HG02642 (cell line): ENCODE results near the gene MDGA2.
"Not testable (repeated sequence)": the region's sequence is repeated elsewhere in the genome, so short reads cannot be mapped to it uniquely, and the experiment has no call there.

Experiments
- ATAC-seq: cut with Tn5 transposase; IDR thresholded peaks from one replicate; pipeline ENCODE4 v1.9.1; 2021; ENCODE audit warnings: mild to moderate bottlenecking; ENCODE audit not compliant: unreplicated experiment, poor library complexity

The MDGA2 gene

GRCh38 chr14:47626151-47627035 is 49.0 kb downstream of the MDGA2 start:
- ATAC-seq, result no peak

DNA sequence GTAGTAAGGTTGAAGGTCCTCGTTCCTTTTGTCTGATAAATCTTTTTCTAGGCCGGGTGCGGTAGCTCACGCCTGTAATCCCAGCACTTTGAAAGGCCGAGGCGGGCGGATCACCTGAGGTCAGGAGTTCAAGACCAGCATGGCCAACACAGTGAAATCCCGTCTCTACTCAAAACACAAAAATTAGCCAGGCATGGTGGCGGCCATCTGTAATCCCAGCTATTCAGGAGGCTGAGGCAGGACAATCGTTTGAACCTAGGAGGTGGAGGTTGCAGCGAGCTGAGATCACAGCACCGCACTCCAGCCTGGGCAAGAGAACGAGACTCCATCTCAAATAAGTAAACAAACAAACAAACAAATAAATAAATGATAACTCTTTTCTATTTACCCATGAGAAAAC is 51.3 kb downstream of the MDGA2 start:
- not testable (repeated sequence) for ATAC-seq

- ATAC-seq, result no peak
Observed at GRCh38 chr14:47619392-47619791, 56.0 kb downstream of the MDGA2 start.

DNA sequence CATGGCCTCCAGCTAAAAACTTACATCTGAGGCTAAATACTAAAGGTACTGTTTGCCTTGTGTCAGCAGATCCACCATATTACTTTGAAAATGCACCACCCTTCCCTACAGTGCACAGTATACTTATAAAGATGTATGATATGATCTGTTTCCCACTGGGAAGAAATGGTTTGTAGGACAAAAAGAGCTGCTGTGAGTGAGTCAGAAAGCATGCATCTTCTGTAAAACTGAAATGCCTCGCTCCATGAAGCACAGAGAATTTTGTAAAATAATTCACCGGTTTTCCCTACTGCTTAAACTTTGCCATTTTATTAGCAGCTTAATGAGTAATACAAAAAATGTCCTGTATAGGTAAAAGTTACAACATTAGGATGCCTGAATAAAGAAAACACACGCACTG is 68.8 kb downstream of the MDGA2 start:
- no peak for ATAC-seq

DNA sequence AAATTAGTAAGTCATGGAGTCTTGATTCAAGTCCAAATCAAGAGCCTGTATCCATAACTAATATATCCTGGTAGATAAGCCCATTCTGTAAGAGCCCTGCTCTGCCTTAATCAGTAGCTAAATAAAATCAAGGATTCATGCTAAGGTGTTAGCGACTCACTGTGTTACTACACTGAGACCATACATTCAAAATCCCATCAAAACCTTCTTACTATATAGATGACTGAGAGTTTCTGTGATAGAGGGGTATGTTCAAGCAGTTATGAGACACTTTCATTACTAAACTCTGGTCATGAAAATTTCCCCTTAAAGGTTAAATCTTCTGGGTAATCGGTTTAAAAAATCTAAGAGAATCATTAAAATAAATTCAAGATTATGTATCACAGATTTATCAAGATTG is 78.5 kb downstream of the MDGA2 start:
- ATAC-seq, result no peak

- ATAC-seq, result peak; percentile 91
Observed at GRCh38 chr14:47596232-47596631, 79.2 kb downstream of the MDGA2 start.

DNA sequence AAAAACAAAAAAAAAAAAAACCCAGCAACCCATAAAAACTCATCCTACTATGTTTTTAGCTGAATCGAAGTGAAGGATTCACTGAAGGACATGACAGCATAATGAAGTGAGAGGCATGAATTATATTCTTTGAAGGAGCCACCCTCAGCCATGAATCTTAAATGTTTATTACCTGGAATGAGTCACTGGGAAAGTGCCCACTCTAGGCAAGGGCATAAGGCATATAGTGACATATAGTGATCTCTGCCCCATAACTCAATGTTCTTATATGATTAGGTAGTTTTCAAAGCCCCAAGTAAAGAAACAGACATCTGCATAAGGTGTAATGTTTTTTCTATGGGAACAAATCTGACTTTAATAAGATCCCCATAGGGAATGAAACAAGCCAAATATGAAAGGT is 79.9 kb downstream of the MDGA2 start:
- ATAC-seq, result no peak

DNA sequence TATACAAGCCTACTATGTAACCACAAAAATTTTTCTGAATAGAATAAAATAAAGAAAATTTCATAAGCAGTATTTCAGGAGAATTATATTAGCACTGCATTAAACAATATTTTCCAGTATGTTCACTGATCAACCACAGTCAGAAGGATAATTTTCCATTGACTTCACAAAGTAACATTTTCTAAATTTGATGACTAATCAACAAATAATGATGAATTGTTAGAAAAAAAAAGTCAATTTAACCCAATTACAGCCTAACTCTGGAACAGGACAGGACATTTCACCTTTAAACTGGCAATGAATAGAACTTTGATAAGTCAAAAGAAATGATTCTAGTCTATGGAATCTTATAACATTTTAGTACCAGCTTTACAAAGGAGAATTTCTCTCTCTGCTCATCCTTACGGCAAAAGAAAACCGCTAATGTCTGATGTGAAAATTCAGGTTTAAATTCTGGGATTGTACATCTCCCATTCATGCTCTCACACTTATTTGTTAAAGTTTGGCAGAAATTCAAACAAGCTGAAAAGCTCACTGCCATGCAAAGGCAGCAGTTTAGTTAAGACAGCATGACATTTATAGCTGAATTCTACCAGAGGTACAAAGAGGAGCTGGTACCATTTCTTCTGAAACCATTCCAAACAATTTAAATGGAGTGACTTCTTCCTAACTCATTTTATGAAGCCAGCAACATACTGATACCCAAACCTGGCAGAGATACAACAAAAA is 84.5 kb downstream of the MDGA2 start:
- no peak for ATAC-seq

- no peak for ATAC-seq
Observed at GRCh38 chr14:47585447-47585846, 90.0 kb downstream of the MDGA2 start.

DNA sequence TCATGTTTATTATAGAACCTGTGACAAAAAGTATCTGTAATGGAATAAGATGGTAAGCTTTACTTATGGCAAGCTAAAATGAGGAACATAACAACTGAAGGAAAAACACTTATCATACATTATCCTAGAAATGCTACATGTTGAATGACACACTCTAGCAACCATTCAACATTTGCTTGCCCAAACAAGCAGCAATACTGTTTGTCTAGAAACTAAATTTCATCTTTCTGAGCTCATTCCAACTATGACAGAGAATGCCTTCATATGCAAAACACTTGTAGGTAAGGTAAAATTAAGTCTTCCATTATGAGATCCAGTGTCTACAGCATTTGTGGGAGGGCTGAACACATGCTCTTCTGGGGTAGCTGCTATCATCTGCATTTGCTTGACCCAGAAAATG is 108.1 kb downstream of the MDGA2 start:
- ATAC-seq, result no peak

GRCh38 chr14:47557894-47558293 is 117.5 kb downstream of the MDGA2 start:
- no peak for ATAC-seq

DNA sequence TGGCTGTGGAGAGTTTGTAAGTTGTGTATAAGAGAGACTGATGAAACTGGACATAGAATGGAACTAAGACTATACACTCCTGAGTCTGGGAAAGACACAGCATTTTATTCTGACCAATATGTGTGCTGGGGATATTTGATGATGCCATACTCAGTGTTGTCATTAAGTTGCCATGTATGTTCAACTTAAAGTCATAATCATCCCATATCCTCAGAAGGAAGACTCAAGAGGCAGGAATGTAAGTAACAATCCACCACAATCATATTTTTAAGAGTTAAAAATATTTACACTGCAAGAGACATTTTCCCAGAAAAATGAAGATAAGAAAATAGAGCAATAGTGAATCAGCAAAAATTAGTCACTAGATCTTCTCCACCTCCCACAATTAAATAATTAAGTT is 120.1 kb downstream of the MDGA2 start:
- ATAC-seq, result no peak

GRCh38 chr14:47549886-47550285 is 125.5 kb downstream of the MDGA2 start:
- ATAC-seq, result no peak

DNA sequence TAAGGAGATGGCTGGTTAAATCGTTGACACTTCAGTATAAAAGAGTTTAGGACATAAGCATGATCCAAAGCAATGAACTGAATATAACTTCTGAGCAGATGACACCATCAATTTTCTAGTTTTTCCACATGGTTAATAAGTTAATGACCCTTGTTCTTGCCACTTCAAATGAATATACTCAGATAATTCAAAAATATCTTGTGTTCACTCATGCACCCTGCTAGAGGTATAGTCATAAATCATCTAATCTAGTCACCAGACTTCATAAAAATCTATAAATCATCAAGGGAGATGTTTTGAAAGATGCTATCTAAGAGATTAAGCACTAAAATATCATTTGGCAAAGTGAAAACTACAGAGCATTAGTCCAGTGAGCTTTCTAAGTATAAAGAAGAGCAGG is 131.9 kb downstream of the MDGA2 start:
- ATAC-seq, result no peak

- ATAC-seq, result no peak
Observed at GRCh38 chr14:47541662-47542061, 133.7 kb downstream of the MDGA2 start.

- ATAC-seq, result no peak
Observed at GRCh38 chr14:47539031-47539461, 136.4 kb downstream of the MDGA2 start.

GRCh38 chr14:47536341-47536740 is 139.1 kb downstream of the MDGA2 start:
- no peak for ATAC-seq

GRCh38 chr14:47526591-47527244 is 148.7 kb downstream of the MDGA2 start:
- no peak for ATAC-seq

DNA sequence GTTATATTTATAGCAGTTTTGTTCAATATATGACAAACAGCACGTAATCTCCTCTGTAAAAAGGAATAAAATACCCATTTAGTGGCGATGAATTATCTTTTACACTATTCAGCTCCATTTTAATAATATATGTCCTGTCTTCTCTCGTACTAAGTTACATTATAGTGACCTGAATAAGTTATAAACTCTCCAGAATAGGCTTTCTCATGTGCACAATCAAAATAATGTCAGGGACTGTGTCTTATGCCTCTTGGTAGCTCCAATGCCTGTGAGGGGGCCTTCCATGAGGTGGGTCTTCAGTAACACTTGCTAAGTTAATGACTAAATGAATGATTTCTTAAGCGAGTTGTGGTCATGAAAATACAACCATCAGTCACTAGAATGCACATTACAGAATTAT is 150.9 kb downstream of the MDGA2 start:
- ATAC-seq, result no peak

- no peak for ATAC-seq
Observed at GRCh38 chr14:47520382-47520781, 155.0 kb downstream of the MDGA2 start.

- no peak for ATAC-seq
Observed at GRCh38 chr14:47511829-47512228, 163.6 kb downstream of the MDGA2 start.
